Activated T-helper 9 cell treated with anti-CD3 and anti-CD28 coated beads, Interleukin-2, amount 50 U/mL, for 16 hours (primary cell): ENCODE measurements around the gene FRMPD2.
"Not testable (repeated sequence)": the region's sequence is repeated elsewhere in the genome, so short reads cannot be mapped to it uniquely, and the experiment has no call there.

Source experiments
- DNase-seq: peaks from one replicate; pipeline ENCODE4 v3.0.0-alpha.2; 2020; ENCODE audit warnings: low read depth

The FRMPD2 gene

GRCh38 chr10:48252354-48252650, 22.2 kb downstream of the FRMPD2 start:
- no peak for DNase-seq

DNA sequence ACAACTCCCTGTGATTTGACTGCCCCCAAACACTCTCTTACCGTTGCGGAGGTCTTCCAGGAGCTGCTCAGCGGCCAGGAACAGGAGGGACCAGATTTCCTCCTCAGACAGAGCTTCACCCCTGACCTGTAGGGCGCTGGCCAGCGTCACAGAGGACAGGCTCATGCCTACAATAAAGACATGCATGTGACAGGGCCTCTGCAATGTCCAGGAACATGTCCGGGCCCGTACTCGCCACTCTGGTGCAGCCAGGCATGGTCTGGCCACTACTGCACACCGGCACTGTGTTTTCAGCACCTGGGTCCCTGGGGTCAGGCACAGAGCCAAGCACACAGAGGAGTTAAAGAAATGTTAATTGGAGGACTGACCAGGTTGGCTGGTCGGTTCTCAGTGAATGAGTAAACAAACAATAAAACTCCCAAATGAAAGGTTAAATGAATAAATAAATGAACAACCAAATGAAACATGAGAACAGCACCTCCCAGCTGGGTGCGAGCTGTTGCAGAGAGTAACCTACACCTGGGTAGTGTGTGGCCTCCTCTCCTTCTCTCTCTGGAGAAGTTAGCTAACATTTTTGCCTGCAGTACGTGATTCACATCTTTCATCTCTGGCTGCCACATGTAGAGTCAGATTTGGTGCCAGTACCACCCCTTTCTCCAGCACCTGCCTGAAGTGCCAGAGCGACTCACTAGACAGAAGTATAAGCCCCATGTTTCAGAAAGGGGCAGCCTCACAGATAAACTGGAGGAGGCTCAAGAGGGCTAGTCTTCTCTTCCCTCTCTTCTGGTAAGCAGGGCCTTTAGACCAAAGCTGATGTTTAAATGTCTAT, 22.8 kb downstream of the FRMPD2 start:
- no peak for DNase-seq

DNA sequence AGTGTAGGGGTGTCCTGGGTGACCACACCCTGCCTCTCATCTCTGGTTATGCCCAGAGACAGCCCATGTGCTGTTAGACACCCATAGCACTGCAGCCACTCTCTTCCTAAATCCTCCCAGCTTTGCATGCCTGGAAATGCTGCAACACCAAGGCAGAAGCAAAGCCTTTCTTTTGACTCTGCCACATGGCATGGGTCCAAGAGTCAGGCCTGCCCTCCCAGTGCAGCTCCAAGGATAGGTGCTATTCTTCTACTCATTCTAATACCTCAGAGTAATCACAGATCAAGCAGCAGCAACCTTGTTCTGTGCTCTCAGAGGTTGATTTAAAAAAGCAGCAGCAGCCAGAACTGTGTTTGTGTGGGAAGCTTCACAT, 23.4 kb downstream of the FRMPD2 start:
- DNase-seq = no peak

GRCh38 chr10:48249763-48250351, 24.6 kb downstream of the FRMPD2 start:
- no peak for DNase-seq

DNA sequence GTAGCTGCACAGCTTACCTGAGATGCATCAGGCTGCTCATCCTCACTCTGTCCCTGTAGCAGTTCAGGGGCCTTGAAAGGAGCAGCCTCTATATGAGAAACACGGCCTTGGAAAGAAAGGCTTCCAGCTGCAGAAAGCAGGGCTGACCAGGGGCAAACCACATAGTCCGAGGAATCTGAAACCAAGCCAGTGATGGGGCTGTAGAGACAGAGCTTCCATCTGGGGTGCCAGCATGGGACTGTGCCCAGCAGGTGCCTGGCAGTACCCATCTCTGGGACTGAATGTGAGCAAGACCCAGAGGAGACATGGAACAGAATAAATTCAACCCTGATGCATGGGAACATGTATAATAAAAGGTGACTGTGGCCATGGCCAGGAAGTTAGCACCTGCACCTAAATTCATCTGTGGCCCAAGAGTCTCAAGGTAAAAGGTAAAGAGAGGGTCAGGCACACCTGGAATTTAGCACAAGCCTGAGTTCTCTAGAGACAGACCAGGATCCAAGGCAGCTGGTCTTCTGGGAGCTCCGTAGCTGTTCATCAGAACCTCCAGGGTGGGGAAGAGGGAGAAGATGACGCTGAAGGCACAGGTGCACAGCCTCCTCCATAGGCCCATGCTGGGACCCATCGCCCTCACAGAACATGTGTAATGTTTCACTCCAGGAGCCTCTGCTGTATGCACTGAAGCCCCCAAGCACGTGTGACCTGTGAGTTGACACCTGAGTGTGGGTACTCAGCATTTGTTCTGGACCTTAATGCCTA, 25.3 kb downstream of the FRMPD2 start:
- no peak for DNase-seq

DNA sequence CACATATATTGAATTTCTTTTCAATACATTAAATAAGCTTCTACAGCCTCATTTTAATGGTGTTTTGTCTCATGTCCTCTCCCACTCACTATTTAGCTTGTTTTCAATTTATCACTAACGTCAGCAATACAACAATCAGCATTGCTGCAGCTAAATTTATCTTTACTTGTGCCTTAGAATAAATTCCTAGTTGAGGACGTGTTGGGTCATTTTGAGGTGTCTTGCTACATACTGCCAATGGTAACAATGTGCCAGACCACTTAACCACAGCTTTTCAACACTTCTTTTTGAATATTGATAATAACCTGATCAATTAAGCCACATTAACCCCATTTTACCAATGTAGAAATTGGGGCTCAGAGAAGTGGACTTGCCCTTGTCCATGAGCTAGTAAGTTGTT, 26.0 kb downstream of the FRMPD2 start:
- no peak for DNase-seq

- DNase-seq = no peak
Measured at GRCh38 chr10:48247680-48248079, 26.8 kb downstream of the FRMPD2 start.

- DNase-seq = no peak
Measured at GRCh38 chr10:48246501-48246900, 28.0 kb downstream of the FRMPD2 start.

GRCh38 chr10:48245977-48246376, 28.5 kb downstream of the FRMPD2 start:
- DNase-seq = no peak

DNA sequence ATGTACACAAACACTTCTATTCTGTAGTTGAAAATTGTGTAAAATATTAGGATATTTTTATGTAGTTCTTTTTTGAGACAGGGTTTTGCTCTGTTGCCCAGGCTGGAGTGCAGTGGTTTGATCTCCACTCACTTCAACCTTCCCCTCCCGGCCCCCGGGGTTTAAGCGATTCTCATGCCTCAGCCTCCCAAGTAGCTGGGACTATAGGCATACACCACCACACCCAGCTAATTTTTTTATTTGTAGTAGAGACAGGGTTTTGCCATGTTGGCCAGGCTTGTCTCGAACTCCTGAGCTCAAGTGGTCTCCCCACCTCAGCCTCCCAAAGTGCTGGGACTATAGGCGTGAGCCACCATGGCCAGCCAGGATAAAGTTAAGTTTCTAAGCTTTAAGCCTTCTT, 30.6 kb downstream of the FRMPD2 start:
- DNase-seq = not testable (repeated sequence)

- no peak for DNase-seq
Measured at GRCh38 chr10:48243487-48243886, 31.0 kb downstream of the FRMPD2 start.

GRCh38 chr10:48242171-48242904, 32.2 kb downstream of the FRMPD2 start:
- no peak for DNase-seq

- no peak for DNase-seq
Measured at GRCh38 chr10:48241332-48241731, 33.2 kb downstream of the FRMPD2 start.

DNA sequence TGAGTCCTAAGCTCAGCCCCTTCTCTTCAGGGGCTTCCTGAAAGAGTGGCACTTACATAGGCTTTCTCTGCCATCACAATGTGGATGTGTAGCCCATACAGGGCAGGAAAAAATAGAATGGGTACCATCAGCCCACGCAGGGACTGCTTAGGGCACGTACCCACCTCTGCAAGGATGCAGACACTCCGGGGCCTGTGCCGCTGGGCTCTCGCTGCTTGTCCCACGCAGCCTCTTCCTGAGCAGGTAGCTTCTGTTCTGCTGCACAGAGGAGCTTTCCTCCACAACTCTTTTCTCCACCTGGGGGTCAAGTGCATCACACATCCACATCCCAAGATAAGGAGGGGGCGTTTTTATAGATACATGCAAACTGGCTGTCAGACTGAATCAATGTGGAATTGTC, 34.3 kb downstream of the FRMPD2 start:
- no peak for DNase-seq

DNA sequence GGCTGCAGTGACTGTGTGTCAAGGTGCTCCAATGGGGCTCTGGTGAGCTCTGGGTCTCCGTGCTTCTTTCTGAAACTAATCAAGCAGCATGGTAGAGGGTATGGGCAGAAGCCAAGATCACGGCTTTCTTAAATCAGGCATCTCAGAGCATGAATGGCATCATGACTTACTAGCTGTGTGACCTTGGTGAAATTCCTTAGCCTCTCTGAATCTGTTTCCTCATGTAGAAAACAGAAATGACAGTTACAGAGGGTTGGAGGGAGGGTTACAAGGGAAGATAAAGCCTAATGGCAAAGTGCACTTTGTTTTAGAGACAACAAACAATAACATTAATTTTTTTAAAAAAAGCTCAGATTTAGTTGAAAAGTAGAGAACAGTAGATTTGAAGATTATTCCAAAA, 34.9 kb downstream of the FRMPD2 start:
- DNase-seq = no peak

GRCh38 chr10:48238826-48239520, 35.5 kb downstream of the FRMPD2 start:
- DNase-seq = no peak

- no peak for DNase-seq
Measured at GRCh38 chr10:48237259-48238250, 36.9 kb downstream of the FRMPD2 start.

DNA sequence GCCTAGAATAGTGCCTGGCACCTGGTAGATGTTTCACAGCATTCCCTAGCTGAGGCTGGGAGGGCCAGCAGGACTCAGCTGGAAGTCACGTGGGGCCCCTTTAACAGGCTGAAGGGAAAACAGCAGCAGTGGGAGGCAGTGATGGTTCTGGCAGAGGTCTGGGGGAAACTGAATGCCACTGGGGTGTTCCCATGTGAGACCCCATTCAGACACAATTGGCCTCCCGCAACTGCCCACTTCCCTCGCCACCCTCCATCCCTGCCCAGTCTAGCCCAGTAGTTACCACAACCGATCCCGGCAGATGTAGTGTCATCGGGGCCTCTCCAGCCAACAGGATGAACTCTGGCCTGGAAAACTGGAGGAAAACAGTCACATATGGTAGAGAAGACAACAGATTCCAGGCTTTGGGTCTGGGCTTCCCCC, 38.3 kb downstream of the FRMPD2 start:
- no peak for DNase-seq

DNA sequence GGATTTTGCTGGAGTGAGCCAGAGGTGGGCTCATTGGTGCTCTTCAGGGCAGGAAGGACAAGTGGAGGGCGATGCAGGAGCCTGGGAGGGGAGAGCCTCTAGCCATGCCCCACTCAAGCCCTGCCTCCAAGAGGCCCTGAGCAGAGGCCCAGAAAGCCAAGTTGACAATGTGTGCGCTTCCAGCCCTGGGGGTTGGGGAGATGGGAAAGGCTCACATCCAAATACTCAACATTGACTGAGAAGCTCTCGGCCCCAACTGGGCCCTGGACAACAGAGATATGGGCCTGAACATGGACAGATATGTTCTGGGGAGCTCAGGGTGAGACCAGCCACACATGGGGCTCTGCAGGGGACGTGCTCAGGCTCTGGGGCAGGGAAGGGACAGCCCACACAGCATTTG, 39.0 kb downstream of the FRMPD2 start:
- no peak for DNase-seq

- DNase-seq = no peak
Measured at GRCh38 chr10:48234787-48235186, 39.7 kb downstream of the FRMPD2 start.

DNA sequence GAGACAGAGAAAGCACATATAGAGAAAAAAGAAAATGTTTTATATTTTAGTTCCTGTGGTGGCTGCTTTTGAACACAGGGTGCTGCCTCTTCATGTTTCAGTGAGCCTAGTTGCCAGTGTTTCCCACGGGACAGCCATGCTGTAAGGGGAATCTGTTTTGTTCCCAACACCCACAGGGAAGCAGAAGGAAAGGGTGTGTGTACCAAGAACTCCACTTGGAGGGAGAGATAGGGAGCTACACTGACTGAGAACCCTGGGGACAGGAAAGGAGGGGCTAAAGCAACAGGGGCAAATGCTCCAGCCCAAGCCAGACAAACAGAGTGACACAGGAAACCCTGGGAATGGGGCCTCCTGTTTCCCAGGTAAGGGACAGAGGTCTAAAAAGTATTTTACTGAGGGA, 40.2 kb downstream of the FRMPD2 start:
- DNase-seq = no peak
